ENCODE measurements around the gene ECHS1. TPM values are rescaled to one million over a fixed set of nuclear protein-coding genes. Genes with fewer than 3 reads are reported as not detected.
"Not testable (repeated sequence)": the region's sequence is repeated elsewhere in the genome, so short reads cannot be mapped to it uniquely, and the experiment has no call there.

The ECHS1 gene
- total RNA-seq, 1 donor from 2014 or later, result 106 TPM

GRCh38 chr10:133419211-133419950, 46.2 kb upstream of the ECHS1 start:
- Mint-ChIP-seq H3K9me3 (peaks cover 5% of the 10 kb centered on the region), H3K27ac (no peak overlapping the region), H3K4me3 (no peak overlapping the region), H3K4me1 (ENCODE audit: unreplicated experiment) (no peaks in the 10 kb centered on the region), H3K36me3 (peaks cover 17% of the 10 kb centered on the region), H3K27me3 (peaks cover 6% of the 10 kb centered on the region)
- no peak for DNase-seq (ENCODE audit: extremely low spot score, unreplicated experiment)
- TF ChIP-seq CTCF (conservative IDR thresholded peaks at IDR 0.05), result no peak

- H3K4me1 Mint-ChIP-seq (ENCODE audit: unreplicated experiment), result no peaks in the 10 kb centered on the region
- no peak overlapping the region for H3K4me3 Mint-ChIP-seq
- no peak for DNase-seq (ENCODE audit: extremely low spot score, unreplicated experiment)
- TF ChIP-seq CTCF (conservative IDR thresholded peaks at IDR 0.05), result no peak
- H3K9me3 Mint-ChIP-seq, result peaks cover 5% of the 10 kb centered on the region
- H3K27me3 Mint-ChIP-seq, result peaks cover 6% of the 10 kb centered on the region
- H3K27ac Mint-ChIP-seq, result no peak overlapping the region
- peaks cover 20% of the 10 kb centered on the region for H3K36me3 Mint-ChIP-seq
Measured at GRCh38 chr10:133418289-133418993, 45.3 kb upstream of the ECHS1 start.

GRCh38 chr10:133415752-133416151, 42.6 kb upstream of the ECHS1 start:
- DNase-seq (ENCODE audit: extremely low spot score, unreplicated experiment), result no peak
- TF ChIP-seq CTCF (conservative IDR thresholded peaks at IDR 0.05), result no peak
- no peak overlapping the region for H3K4me3 Mint-ChIP-seq
- peaks cover 22% of the 10 kb centered on the region for H3K9me3 Mint-ChIP-seq
- H3K36me3 Mint-ChIP-seq, result peaks cover 46% of the 10 kb centered on the region
- no peak overlapping the region for H3K27ac Mint-ChIP-seq
- H3K27me3 Mint-ChIP-seq, result no peaks in the 10 kb centered on the region
- no peaks in the 10 kb centered on the region for H3K4me1 Mint-ChIP-seq (ENCODE audit: unreplicated experiment)

GRCh38 chr10:133414401-133414800, 41.2 kb upstream of the ECHS1 start:
- H3K9me3 Mint-ChIP-seq, result peaks cover 22% of the 10 kb centered on the region
- not testable (repeated sequence) for H3K4me3 Mint-ChIP-seq
- H3K36me3 Mint-ChIP-seq, result peaks cover 57% of the 10 kb centered on the region

GRCh38 chr10:133412381-133412711, 39.2 kb upstream of the ECHS1 start:
- Mint-ChIP-seq H3K4me3 (no peak overlapping the region), H3K9me3 (peaks cover 22% of the 10 kb centered on the region), H3K27ac (no peak overlapping the region), H3K36me3 (peaks cover 73% of the 10 kb centered on the region), H3K27me3 (no peaks in the 10 kb centered on the region), H3K4me1 (ENCODE audit: unreplicated experiment) (no peaks in the 10 kb centered on the region)
- DNase-seq (ENCODE audit: extremely low spot score, unreplicated experiment), result no peak
- no peak for TF ChIP-seq CTCF (conservative IDR thresholded peaks at IDR 0.05)

More at GRCh38 chr10:133414401-133414800, 41.2 kb upstream of the ECHS1 start:
- not testable (repeated sequence) for DNase-seq (ENCODE audit: extremely low spot score, unreplicated experiment); H3K27me3 Mint-ChIP-seq; H3K27ac Mint-ChIP-seq; H3K4me1 Mint-ChIP-seq (ENCODE audit: unreplicated experiment)
